GM19372 (cell line): ENCODE data around the gene PROK2.

Experiments used
- ATAC-seq: cut with Tn5 transposase; IDR thresholded peaks from one replicate; pipeline ENCODE4 v1.9.1; 2021; ENCODE audit warnings: mild to moderate bottlenecking, low read depth, moderate library complexity; ENCODE audit not compliant: unreplicated experiment

PROK2 gene

GRCh38 chr3:71784914-71785531 is at the start of gene PROK2:
Gene PROK2, minus strand, starts transcription at chr3:71785148. Its CDS starts 96 bp downstream, at chr3:71785052.
- peak; percentile 57 for ATAC-seq

GRCh38 chr3:71831599-71831998 is 46.7 kb upstream of the PROK2 start:
- no peak for ATAC-seq

GRCh38 chr3:71825551-71826283 is 40.8 kb upstream of the PROK2 start:
- no peak for ATAC-seq

GRCh38 chr3:71821116-71821515 is 36.2 kb upstream of the PROK2 start:
- ATAC-seq: no peak

GRCh38 chr3:71817262-71817661 is 32.3 kb upstream of the PROK2 start:
- ATAC-seq: no peak

- no peak for ATAC-seq
Measured at GRCh38 chr3:71816767-71817156, 31.8 kb upstream of the PROK2 start.

GRCh38 chr3:71815340-71816067 is 30.6 kb upstream of the PROK2 start:
- no peak for ATAC-seq

- no peak for ATAC-seq
Measured at GRCh38 chr3:71813704-71814103, 28.8 kb upstream of the PROK2 start.

GRCh38 chr3:71813073-71813472 is 28.1 kb upstream of the PROK2 start:
- ATAC-seq: no peak

- no peak for ATAC-seq
Measured at GRCh38 chr3:71810056-71810455, 25.1 kb upstream of the PROK2 start.

GRCh38 chr3:71809321-71810026 is 24.5 kb upstream of the PROK2 start:
- no peak for ATAC-seq

- no peak for ATAC-seq
Measured at GRCh38 chr3:71806736-71807135, 21.8 kb upstream of the PROK2 start.

- ATAC-seq: no peak
Measured at GRCh38 chr3:71805691-71806090, 20.7 kb upstream of the PROK2 start.

- no peak for ATAC-seq
Measured at GRCh38 chr3:71805199-71805598, 20.3 kb upstream of the PROK2 start.

GRCh38 chr3:71803248-71803647 is 18.3 kb upstream of the PROK2 start:
- ATAC-seq: no peak

- ATAC-seq: no peak
Measured at GRCh38 chr3:71801986-71802385, 17.0 kb upstream of the PROK2 start.

GRCh38 chr3:71800023-71800422 is 15.1 kb upstream of the PROK2 start:
- ATAC-seq: no peak

GRCh38 chr3:71797455-71797854 is 12.5 kb upstream of the PROK2 start:
- ATAC-seq: no peak

GRCh38 chr3:71796290-71796689 is 11.3 kb upstream of the PROK2 start:
- ATAC-seq: no peak

- ATAC-seq: no peak
Measured at GRCh38 chr3:71791634-71792033, 6.7 kb upstream of the PROK2 start.

GRCh38 chr3:71789922-71790321 is 5.0 kb upstream of the PROK2 start:
- no peak for ATAC-seq
